ENCODE results near the gene IL4.

- TF ChIP-seq CTCF (IDR thresholded peaks at IDR 0.05; ENCODE audit: poor library complexity, severe bottlenecking) (no peak), TAF1 (IDR thresholded peaks at IDR 0.05; ENCODE audit: low read depth) (no peak), POLR2AphosphoS5 (IDR thresholded peaks at IDR 0.05) (no peak), RAD21 (conservative IDR thresholded peaks at IDR 0.05) (no peak), REST (IDR thresholded peaks at IDR 0.05; ENCODE audit: borderline replicate concordance) (no peak), MXI1 (conservative IDR thresholded peaks at IDR 0.05; ENCODE audit: poor library complexity, severe bottlenecking) (no peak), SMC3 (conservative IDR thresholded peaks at IDR 0.05; ENCODE audit: poor library complexity) (no peak)
Measured at GRCh38 chr5:132657676-132658380, 16.0 kb upstream of the IL4 start, which contains the start of gene IL13.
